GM18517 (cell line): ENCODE measurements around the gene PPIF.

Source experiments
- ATAC-seq: cut with Tn5 transposase; IDR thresholded peaks from one replicate; pipeline ENCODE4 v1.9.1; 2021; ENCODE audit warnings: mild to moderate bottlenecking, moderate library complexity; ENCODE audit not compliant: unreplicated experiment

The PPIF gene

DNA sequence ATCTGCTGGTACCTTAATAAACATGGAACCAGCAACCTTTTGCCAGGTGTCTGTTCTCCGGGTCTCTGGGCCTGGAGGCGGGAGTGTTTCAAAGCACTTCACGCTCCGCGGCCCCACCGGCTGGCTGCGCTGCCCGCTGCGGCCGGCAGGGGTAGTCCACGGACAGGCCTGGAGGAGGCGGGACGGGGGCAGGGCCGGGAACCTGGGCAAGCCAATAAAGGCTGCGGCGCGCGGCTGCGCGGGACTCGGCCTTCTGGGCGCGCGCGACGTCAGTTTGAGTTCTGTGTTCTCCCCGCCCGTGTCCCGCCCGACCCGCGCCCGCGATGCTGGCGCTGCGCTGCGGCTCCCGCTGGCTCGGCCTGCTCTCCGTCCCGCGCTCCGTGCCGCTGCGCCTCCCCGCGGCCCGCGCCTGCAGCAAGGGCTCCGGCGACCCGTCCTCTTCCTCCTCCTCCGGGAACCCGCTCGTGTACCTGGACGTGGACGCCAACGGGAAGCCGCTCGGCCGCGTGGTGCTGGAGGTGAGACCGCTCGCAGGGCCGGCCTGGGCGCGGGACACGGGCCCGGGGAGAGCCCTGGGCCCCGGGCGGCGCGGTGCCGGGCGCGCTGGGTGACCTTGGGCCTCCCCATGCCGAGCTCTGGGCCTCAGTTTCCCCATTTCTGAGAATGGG lies at the start of gene PPIF:
PPIF (plus strand) TSS at position 244 of the 668 bp plus-strand sequence; CDS start at position 324, 80 bp downstream.
- ATAC-seq, result peak; percentile 70

DNA sequence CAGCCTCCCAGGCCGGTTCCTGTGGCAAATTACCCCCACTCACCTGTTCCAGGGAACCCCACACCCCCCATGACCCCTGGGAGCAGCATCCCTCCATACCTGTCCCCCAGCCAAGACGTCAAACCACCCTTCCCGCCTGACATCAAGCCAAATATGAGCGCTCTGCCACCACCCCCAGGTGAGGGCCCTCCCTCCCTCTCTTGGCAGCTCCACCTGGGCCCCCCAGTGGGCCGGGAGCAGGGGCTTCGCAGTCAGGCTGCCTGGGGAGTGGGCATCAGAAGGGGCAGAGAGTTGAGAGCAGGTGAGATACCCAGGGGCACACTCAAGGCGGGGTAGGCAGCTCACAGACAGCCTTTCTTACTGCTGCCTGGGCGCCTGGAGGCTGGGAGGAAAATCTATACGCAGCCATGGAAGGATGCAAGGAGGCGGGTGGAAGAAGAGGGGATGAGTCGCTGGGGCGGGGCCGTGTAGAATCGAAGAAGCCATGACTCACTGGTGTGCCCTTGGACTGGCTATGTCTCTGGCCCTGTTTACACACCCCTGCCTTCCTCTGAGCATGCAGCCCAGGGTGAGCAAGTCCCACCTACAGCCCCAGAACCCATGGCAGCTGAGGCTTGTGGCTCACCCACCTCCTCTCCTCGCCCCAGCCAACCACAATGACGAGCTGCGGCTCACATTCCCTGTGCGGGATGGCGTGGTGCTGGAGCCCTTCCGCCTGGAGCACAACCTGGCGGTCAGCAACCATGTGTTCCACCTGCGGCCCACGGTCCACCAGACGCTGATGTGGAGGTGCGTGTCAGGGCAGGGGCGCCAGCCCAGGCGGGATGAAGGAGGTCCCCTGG lies 48.6 kb upstream of the PPIF start:
- ATAC-seq, result no peak

DNA sequence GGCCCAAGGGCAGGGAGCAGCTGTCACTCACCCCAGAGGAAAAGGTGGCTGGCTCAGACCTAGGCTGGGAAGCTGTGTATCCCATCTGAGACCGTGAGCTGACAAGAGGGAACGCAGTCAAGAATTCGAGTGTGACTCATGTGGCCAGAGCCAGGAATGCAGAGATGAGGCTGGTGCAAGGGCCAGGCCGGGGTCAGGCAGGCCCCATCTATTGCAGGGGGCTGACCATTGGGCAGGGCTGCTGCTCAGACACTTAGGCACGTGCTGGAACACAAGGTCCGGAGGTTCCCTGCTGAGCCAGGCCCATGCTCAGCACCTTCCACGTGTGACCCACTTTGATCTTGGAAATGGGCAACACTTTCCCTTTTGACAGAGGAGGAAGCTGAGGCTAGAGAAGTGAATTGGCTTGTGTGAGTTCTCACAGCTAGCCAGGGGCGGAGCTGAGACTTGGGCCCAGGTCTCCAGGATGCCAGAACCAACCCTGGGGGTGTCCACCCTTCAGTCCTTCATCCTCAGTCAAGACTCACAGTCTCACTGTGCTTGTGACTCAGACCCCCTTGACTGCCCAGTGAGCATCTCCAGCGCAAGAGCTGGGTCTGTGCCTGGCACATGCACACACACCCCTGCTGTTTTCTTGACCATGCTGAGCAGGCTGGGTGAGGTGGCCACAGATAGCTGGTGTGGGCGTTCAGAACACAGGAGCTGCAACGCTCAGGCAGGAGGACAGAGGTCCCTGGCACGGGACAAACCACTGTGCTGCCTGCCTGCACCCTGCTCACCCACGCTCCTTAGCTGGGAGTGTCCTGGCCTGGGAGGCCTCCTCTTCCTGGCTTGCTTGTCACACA lies 47.6 kb upstream of the PPIF start:
- no peak for ATAC-seq

DNA sequence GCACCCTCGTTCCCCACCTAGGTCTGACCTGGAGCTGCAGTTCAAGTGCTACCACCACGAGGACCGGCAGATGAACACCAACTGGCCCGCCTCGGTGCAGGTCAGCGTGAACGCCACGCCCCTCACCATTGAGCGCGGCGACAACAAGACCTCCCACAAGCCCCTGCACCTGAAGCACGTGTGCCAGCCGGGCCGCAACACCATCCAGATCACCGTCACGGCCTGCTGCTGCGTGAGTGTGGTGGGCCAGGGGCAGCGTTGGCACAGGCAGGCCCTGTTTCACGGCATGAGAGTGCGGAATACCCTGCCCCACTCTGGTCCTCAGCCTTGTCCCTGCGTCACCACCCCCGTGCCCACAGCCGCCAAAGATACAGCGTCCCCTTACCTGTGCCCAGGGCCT lies 46.6 kb upstream of the PPIF start:
- no peak for ATAC-seq

DNA sequence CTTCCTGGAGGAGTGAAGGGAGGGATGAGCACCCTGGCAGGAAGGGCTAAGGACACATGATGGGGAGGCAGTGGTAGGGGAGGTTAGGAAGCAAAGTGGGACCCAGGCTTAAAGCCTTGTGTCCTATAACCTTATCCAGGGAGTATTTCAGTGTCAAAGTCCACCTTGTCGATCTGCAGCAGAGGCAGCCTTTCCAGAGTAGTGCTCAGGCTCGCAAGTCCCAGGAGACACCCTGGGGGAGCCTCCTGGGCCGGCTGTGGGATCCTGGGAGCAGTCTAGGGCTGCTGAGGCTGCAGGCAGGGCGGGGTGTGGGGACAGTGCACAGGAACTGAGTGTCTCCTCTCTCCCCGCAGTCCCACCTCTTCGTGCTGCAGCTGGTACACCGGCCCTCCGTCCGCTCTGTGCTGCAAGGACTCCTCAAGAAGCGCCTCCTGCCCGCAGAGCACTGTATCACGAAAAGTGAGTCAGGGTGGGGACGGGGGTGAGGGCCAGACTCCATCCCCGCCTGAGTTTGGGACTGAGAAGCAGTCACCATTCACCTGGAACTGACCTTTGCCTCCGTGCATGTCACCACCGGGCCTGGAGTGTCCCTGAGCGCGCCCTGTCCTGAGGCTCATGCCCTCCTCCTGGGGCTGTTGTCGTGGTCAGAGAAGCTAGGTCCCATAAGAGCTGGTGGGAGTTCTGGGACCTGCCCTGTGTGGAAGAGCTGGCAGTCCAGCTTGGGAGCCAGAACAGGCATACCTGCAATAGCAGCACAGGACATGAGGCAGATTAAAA lies 45.3 kb upstream of the PPIF start:
- no peak for ATAC-seq

DNA sequence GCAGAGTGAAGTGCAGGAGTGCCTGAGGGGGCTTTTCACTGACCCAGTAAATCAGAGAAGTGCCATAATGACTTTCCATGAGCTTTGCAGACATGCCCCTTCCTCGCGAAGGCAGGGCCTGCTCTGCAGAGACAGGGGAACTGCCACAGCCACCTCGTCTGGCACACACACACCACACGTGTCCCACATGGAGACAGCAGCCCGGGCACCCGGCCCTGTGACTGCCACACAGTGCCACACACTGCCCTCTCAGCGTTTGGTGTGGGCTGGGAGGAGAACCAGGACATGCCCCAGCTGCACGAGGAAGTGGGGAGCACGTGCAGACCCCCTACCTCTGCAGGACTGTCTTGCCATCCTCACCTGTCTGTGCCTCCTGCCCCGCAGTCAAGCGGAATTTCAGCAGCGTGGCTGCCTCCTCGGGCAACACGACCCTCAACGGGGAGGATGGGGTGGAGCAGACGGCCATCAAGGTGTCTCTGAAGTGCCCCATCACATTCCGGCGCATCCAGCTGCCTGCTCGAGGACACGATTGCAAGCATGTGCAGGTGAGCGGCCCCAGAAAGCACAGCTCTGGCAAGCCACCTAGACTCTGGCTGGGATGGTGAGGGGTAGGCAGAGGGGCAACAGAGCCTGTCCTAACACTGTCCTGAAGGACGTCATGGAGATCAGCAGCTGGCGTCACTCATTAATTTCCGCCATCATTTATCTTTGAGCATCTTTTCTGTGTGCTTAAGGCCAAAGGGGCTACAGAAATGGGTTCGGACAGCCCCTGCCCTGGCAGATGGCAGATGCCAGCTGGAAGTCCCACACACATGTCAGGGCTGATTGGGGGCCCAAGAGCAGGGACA lies 43.4 kb upstream of the PPIF start:
- no peak for ATAC-seq

DNA sequence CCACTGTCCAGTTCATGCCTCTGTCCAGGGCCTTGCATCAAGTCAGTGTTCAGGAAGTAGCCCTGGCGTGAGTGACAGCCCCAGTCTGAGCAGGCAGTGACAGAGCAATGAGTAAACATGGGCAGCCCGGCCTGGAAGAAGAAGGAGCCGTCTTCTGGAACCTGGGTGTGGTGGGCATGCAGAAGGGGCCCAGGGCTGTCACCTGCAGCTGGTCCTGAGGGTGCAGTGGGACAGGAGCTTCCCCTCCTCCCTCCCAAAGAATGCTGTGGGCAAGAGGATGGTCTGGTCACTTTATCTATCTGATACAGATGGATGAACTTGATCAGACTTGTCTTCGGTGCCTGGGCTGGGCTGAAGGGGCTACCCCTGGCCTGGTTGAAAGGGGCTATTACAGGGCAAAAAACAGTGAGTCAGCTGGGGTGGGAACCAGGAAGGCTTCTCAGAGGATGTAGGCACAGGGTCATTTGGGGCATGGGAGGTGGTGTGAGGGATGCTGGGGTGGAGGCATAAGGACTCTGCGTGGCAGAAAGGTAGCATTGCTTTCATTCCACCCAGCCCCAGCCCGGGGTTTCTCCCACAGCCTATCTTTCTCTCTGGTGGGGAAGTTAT lies 42.7 kb upstream of the PPIF start:
- no peak for ATAC-seq

DNA sequence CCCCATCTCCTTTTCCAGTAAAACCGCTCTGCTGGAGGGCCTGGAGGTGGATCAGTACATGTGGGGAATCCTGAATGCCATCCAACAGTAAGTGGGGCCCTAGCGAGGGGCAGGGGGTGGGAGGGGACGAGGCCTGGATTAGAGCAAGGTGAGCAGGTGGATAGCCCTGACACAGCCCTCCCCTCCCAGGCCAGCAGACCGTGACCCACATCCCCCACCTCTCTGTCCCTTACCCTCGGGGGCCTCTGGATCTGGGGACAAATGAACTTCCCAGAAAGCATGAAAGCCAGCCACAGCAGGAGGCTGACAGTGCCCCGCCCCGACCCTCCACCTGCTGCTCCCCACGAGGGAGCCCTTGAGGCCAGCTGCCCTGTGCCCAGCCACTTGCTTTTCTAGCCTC lies 41.8 kb upstream of the PPIF start:
- no peak for ATAC-seq

DNA sequence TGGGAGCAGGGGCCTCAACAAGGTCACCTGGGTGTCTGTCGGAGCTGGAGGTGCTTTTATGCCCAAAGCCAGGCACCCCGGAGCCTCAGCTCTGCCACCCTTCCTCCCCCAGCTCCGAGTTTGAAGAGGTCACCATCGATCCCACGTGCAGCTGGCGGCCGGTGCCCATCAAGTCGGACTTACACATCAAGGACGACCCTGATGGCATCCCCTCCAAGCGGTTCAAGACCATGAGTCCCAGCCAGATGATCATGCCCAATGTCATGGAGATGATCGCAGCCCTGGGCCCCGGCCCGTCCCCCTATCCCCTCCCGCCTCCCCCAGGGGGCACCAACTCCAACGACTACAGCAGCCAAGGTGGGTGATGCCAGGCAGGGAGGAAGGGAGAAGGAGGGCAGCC lies 41.3 kb upstream of the PPIF start:
- no peak for ATAC-seq

DNA sequence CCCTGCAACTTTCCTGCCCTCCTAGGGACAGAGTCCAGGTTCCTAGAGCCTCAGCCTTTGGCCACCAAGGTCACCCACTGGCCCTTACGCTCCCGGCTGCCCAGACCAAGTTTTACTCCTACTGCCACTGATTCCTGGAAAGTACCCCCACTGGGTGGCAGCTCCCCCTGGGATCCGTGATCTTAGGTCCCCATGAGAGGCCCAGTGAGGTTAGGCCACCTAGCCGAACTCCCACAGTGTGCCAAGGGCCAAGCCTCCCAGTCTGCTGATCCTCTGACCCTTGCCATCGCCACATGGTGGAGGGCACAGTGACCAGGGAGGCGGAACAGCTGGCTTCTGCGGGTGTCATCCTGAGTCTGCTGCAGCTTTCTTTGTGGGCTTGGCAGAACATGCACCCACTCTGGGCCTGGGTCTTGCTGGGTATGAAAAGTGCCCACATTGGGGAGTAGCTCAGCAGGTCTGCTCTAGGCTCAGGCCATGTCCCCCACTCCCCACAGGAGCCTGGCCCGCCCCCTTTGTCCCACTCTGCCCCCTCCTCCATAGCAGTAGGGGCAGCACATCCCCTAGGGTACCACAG lies 40.5 kb upstream of the PPIF start:
- no peak for ATAC-seq

DNA sequence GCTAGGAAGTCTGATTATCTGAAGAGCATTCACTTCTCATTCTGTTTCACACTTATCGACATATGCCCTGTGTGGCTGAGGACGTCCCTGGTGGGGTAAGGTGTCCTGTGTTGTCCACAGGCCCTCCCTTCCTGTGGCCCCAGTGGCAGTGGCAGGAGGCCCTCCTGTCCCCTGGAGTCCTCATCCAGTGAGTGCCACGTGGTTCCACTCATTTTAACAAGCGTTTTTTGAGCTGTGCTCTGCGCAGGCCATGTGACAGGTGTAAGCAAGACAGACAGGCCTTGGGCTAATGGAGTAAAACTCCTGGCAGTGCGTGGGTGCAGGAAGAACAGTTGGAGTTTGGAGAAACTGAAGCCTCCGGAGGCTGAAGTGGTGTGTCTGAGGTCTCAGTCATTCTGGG lies 39.3 kb upstream of the PPIF start:
- ATAC-seq, result no peak

DNA sequence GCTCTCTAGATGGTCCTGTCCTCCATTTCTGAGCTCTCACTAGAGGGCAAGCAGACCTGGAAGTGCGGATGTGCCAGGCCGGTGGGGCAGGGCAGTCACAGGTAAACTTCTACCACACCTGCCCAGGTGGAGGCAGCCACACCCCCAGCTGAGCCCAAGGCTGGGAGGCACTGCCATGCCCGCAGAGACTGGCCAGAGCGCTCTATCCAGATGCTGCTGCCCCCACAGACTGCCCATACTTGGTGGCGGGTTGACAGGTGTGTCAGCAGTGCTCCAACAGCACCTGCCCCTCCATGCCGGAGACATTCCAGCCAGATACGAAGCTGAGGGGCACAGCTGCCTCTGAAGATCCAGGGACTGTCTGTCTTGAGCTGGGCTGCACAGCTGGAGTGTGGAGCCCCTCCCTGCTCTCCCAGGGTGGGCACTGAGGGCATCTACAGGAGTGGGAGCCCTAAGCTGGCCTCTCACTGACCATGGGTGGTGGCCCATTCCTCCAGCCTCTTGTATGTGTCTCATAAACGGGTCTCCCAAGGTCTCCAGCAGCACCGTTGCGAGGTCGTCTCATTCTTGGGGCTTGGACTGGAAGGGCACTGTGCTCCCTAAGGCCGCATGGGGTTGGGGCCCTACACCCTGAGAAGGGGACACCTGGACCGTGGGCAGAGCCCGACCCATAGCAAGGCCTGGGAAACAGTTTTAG lies 38.2 kb upstream of the PPIF start:
- ATAC-seq, result no peak

DNA sequence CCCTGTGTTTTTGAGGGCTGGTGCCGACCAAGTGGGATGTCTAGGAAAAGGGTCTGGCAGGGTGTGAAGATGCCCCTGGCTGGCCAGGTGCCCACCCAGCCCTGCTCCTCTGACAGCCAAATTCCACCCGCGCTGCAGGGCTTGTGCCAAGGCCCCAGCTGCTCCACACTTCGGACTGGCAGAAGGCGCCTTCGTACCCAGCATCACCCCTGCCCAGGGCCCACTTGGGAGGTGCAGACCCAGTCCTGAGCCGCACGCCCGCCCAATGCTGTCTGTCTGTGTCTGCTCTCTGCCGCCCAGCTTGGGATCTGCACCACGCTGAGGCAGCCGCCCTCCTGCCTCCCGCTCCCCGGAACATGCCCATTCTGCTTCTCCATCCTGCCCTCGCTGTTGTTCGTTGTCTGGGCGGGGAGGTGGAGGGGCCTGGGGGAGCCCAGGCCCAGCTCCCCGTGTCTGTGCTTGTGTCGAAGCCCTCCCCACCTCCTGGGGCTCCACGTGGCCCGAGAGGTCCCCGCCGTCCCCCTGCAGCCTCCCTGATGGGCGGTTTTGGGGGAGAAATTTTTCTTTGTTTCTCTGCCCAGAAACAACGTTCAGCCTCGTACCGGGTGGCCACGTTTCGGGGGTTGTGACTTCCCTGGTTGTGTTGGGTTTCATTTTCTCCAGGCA lies 36.9 kb upstream of the PPIF start:
- ATAC-seq, result no peak

DNA sequence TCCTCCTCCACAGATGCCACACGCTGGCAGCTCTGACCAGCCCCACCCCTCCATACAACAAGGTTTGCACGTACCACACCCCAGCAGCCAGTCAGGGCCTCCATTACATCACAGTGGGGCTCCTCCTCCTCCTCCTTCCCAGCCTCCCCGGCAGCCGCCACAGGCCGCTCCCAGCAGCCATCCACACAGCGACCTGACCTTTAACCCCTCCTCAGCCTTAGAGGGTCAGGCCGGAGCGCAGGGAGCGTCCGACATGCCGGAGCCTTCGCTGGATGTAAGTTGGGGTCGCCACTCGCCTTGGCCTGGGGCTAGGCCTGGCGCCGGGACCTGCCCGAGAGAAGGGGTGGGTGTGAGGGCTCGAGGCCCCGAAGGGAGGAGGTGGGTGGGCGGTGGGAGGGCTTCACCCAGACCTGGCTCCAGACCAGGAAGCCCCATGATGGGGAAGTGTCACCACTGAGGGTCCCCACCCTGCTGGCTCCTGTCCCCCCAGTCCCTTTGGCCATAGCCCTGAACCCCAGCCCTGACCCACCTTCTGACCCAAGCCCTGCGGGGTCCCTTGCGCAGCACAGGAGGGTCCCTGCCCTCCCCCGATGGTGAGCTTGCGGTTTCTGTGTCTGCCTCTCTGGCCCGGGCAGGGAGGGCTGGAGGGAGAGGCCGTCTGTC lies 36.2 kb upstream of the PPIF start:
- ATAC-seq, result no peak

DNA sequence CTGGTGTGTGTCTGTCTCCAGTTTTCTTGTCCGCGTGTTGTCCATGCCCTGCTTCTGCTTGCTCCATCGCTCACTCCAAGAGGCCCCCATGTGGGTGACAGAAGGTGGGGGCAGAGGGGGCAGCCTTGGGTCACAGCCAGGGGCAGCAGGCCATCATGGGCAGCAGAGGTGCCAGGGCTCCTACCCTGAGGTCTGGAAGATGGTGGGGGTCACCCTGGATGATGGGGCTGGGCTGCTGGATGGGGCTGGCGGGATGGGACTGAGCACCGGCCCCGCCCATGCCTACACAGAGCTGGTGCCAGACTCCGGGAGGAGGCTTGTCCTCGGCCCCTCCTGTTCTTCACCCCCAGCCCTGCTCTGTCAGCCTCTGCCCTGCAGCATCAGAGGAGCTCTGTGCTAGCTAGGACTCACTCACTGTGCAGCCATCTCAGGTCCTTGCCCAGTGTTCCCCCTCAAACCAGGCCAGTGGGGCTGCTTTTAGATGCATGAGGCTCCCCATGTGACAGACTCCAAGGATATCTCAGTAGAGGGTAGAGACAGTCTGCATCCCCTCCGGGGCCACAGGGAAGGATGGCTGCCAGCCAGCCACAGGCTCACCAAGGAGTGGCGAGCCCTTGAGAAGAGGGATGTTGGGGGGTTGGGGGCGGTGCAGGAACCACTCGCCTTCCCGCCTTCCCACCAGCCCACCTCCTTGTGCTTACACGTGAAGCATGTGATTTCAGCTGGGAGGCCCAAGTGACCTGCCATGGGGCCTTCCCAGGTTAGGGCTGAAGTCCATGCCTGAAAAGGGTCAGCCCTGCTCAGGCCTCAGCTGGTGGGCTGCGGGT lies 35.5 kb upstream of the PPIF start:
- no peak for ATAC-seq

DNA sequence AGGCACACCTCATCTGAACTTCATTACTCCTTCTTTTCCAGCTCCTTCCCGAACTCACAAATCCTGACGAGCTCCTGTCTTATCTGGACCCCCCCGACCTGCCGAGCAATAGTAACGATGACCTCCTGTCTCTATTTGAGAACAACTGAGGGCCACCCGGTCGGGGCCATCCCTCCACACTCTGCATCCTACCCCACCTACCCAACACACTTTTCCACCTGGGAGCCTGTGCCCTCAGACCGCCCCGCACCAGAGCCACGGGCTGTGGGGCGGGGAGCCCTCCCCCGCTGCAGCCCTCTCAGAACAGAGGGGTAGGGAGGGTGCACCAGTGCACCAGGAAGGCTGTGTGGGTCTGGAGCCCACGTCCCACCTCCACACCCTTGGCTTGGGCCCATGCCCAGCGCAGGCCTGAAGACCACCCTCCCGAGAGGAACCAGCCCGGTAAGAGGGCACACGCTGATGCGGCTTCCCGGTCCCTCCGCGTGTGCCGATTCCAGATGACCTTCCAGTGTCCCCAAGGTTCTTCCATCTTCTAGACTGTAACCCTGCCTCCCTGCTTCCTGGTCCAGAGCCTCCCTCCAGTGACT lies 34.6 kb upstream of the PPIF start:
- no peak for ATAC-seq
